ENCODE data around the gene PPP2R5B. TPM values are rescaled to one million over a fixed set of nuclear protein-coding genes. Genes with fewer than 3 reads are reported as not detected.

The PPP2R5B gene
- total and polyA plus RNA-seq, 9 donors: 8.0 to 16.2 (median 12.2) TPM

DNA sequence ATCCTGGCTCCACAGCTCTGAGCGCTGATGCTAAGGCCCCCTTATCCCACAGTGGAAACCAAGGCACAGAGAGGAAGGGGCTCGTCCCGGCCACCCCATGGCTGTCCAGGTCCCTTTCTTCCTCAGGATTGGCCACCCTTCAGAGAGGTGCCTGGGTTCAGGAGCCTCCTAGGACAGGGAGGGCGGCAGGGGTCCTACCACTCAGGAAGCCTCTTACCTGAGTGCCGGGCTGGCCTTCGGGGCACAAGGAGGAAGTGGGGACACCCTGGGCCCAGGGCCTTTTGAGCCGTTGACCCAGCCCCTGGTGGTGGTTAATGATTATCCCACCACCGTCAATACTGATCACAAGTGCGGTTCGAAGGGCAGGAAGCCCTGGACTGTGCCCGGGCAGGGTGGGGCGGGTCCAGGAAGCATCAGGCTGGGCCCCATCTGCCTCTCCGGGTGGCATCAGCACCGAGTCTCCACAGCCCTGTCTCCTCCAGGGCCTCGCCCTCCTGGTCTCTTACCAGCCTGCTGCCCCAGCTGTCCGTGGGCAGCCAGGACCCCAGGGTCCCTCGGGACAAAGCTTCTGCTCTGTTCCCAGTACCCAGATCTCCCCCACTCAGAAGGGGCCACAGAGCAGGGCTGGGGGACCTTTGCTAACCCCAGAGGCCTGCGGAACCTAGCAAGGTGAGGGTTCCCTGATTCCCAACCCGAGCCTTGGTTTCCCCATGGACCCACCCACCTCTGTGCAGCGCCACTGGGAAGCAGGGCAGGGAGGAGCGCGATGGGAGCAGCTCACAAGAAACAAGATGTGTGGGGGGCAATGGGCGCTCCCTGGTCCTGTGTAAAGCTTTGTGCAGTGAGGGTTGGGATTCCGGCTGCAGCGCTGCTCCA, 31.1 kb upstream of the PPP2R5B start:
- Histone ChIP-seq H3K27me3 (no peaks in the 10 kb centered on the region), H3K27ac (no peak overlapping the region), H3K9me3 (no peaks in the 10 kb centered on the region), H3K4me3 (peak overlapping the region; percentile 14), H3K4me1 (ENCODE audit: insufficient read depth) (no peaks in the 10 kb centered on the region), H3K36me3 (no peaks in the 10 kb centered on the region)
- WGBS, 3 donors: 69 to 75% (median 72%) methylated on average over 19 to 25 of the region's 25 CpGs
- TF ChIP-seq EP300 (IDR thresholded peaks at IDR 0.05): no peak
- no peak for TF ChIP-seq POLR2A (IDR thresholded peaks at IDR 0.05)
- TF ChIP-seq, protein P1, sequence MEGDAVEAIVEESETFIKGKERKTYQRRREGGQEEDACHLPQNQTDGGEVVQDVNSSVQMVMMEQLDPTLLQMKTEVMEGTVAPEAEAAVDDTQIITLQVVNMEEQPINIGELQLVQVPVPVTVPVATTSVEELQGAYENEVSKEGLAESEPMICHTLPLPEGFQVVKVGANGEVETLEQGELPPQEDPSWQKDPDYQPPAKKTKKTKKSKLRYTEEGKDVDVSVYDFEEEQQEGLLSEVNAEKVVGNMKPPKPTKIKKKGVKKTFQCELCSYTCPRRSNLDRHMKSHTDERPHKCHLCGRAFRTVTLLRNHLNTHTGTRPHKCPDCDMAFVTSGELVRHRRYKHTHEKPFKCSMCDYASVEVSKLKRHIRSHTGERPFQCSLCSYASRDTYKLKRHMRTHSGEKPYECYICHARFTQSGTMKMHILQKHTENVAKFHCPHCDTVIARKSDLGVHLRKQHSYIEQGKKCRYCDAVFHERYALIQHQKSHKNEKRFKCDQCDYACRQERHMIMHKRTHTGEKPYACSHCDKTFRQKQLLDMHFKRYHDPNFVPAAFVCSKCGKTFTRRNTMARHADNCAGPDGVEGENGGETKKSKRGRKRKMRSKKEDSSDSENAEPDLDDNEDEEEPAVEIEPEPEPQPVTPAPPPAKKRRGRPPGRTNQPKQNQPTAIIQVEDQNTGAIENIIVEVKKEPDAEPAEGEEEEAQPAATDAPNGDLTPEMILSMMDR (IDR thresholded peaks at IDR 0.05): no peak
- DNase-seq: peak in 1 of 5 donors; percentile 20
- intact Hi-C loops (cut with DNase I): loop anchor here in 2 of 4 donors (2.0 kb wide), 2 partner anchors 47 to 49 kb away; partner anchors contain the start of gene CDC42BPG (in 1 of the 2)

DNA sequence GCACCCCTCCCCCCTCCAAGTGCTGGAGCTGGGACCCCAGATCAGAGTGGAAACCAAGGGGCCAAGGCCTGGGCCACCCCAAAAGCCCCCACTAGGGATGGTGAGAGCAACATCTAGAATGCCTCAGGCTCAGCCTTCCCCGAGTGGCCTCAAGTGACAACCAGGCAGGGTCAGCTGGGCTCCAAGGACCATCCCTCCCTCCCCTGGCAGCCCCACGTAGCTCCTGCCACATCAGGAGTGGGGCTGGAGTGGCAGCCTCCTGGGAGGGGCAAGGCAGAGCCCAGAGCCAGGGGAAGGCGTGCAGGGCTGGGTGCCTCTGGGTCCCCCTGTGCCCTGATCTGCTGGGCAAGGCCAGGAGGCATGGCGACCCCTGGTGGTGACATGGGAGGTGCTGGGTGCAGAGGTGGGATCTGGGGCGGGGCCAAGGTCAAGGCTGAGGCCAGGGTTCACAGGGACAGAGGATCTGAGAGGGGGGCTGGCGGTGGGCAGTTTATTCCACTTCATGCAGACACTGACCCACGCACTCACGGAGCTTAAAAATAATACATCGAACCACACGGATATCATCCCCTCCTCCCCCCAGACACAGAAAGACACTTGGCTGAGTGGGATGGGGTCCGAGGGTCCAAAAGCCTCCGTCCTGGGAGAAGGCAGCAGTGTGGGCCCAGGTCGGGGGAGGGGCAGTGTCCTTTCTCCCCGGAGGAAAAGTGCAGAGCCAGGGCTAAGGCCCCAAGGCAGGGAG, 30.2 kb upstream of the PPP2R5B start:
- WGBS, 3 donors: 40 to 45% (median 43%) methylated on average over 12 to 14 of the region's 14 CpGs
- Histone ChIP-seq H3K4me3 (no peak overlapping the region), H3K27me3 (no peaks in the 10 kb centered on the region), H3K4me1 (ENCODE audit: insufficient read depth) (no peaks in the 10 kb centered on the region), H3K9me3 (no peaks in the 10 kb centered on the region), H3K27ac (no peak overlapping the region), H3K36me3 (no peaks in the 10 kb centered on the region)
- intact Hi-C loops (cut with DNase I): loop anchor here in 1 of 4 donors (2.0 kb wide), 1 partner anchor 49 kb away; the partner anchor contains the start of gene CDC42BPG
- TF ChIP-seq, protein P1 (IDR thresholded peaks at IDR 0.05): peak; percentile 60 to 82 (median 71)
- TF ChIP-seq POLR2A (IDR thresholded peaks at IDR 0.05): no peak
- peak; percentile 74 to 88 (median 81) for DNase-seq

DNA sequence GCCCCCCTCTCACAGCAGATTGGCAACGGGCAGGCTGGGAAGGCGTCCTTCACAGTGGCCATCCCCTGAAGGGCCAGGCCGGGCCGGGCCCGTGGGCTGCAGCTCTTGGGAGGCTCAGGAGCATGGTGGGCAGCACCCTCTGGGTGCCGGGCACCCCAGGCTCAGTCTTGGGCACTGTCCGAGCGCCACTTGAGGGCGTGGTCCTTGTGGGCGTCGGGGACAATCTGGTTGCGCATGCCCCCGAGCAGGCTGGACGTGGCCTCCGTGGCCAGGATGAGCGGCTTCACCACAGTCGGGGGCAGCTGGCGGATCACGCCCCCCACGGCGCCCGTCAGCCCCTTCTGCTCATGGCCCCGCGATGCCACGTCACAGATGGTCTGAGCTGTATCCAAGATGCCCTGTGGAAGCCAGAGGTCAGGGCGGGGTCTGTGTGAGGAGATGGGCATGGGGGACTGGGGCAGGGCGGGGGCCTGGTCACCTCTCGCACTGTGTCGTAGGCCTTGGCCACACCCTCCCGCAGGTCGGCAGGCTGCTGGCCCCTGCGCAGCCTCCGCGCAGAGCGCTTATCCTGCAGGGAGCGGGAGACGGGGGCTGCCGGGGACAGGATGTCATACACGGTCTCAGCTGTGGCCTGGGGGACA, 29.6 kb upstream of the PPP2R5B start:
- no peak for DNase-seq
- Histone ChIP-seq H3K27ac (no peak overlapping the region), H3K9me3 (no peaks in the 10 kb centered on the region), H3K4me1 (ENCODE audit: insufficient read depth) (no peaks in the 10 kb centered on the region), H3K27me3 (no peaks in the 10 kb centered on the region), H3K36me3 (no peaks in the 10 kb centered on the region), H3K4me3 (no peak overlapping the region)
- TF ChIP-seq, protein P1 (IDR thresholded peaks at IDR 0.05): no peak
- TF ChIP-seq EP300 (IDR thresholded peaks at IDR 0.05) (no peak), POLR2A (IDR thresholded peaks at IDR 0.05) (no peak)
- WGBS, 3 donors: 83 to 86% (median 84%) methylated on average over 26 to 39 of the region's 39 CpGs
- intact Hi-C loops (cut with DNase I): loop anchor here in 1 of 4 donors (2.0 kb wide), 1 partner anchor 50 kb away; the partner anchor contains the start of gene CDC42BPG

DNA sequence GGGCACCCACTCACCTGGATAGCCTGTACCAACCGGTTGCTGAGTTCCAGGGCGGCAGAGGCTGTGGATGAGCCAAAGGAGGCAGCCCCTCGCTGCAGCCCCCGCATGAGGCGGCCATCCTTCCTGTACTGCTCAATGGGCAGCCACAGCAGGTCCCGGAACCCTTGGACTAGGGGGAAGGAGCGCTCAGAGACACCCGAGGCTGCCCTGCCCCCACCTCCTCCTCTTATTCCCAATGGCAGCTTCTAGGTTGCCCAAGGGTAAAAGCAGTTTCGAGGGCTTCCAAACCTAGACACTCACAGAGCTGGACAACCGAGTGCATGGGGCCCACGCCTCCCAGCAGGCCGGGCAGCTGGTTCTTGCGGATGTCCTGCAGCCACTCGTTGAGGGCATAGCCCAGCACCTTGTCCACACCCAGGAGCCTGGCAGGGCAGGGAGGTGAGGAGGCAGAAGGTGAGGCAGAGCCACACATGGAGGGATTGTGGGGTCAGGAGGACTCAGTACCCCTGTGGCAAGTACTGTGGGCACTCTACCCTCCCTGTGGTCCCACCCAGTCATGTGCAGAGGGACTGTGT, 28.0 kb upstream of the PPP2R5B start:
- intact Hi-C loops (cut with DNase I): no loop called here

More for the DNA sequence above, 28.0 kb upstream of the PPP2R5B start:
- Histone ChIP-seq H3K27ac (no peak overlapping the region), H3K27me3 (no peaks in the 10 kb centered on the region), H3K36me3 (no peaks in the 10 kb centered on the region), H3K4me1 (ENCODE audit: insufficient read depth) (no peaks in the 10 kb centered on the region), H3K9me3 (no peaks in the 10 kb centered on the region), H3K4me3 (no peak overlapping the region)
- TF ChIP-seq, protein P1 (IDR thresholded peaks at IDR 0.05): no peak
- TF ChIP-seq POLR2A (IDR thresholded peaks at IDR 0.05): no peak
- no peak for TF ChIP-seq EP300 (IDR thresholded peaks at IDR 0.05)
- 81 to 86% (median 84%) methylated on average over 14 of the region's 14 CpGs for WGBS, 3 donors
- DNase-seq: no peak

All from ovary (tissue), 9 donors.